8988T (cell line): Measurements from ENCODE around the gene IFIH1.
A peak's percentile ranks its signal among the peaks of the same experiment; 100 is the strongest.

Experiments
- DNase-seq: peaks from one replicate; pipeline ENCODE4 v3.0.0; 2011

The IFIH1 gene

GRCh38 chr2:162318328-162319180 is at the start of gene IFIH1:
Gene IFIH1 (minus strand): TSS chr2:162318684. CDS start chr2:162318307, 377 bp downstream.
- DNase-seq, result peak; percentile 66

DNA sequence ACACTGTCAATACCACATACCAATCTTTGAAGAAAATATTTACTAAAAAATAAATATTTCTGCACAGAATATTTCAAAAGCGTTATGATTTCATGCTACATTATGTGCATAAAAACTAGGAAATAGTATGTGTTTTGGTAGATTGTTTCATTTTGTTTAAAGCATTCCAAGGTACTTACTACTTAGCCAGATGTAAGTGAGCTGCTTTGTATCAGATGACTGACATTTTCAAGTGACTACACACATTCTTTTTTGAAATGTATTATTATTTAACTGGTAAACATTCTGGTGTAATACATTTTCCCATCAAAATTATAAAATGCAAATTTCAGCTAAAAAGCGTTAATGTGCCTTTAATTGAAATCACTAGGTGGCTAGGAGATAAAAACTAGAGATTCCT is 46.9 kb upstream of the IFIH1 start:
- DNase-seq, result no peak

GRCh38 chr2:162344617-162344950 is 26.1 kb upstream of the IFIH1 start:
- DNase-seq, result no peak

DNA sequence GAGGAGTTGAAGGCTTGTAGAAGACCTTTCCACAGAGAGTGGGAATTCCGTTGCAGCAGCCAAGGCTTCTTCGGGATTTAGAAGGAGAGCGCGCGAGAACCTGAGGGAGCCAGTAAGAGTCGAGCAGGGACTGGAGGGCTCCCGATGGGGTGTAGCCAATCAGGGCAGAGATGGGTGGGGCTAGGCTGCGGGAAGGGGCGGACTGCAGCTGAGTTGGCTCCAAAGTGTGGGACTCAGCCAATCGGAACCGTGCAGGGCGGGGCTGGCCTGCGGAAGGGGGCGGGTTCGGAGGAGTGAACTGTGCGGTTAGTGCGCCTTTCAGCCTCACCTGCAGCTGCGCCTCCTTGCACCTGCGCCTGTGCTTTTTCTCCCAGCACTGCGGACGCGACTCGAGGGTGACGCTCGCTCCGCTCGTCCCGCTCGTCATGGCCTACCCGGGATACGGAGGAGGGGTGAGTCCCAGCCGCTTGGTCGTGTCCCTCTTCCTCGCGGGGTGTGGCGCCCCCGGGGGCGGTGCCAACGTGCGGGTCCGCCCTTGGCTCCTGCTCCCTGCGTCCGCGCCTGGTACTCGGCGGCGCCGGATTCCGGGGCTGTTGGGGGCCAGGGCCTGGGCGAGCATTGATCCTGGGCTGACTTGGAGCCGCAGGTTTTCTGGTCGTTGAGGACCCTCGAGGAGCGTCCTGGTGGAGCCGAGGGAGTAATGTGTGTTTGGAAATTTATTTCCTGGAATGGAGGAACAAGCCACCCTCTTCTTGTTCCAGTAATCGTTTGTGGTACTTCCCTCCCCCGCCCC is 25.5 kb upstream of the IFIH1 start, which contains the start of gene GCA:
GCA (plus strand) TSS at position 309 of the 793 bp plus-strand sequence; CDS start at position 426, 117 bp downstream.
- DNase-seq, result peak; percentile 52

DNA sequence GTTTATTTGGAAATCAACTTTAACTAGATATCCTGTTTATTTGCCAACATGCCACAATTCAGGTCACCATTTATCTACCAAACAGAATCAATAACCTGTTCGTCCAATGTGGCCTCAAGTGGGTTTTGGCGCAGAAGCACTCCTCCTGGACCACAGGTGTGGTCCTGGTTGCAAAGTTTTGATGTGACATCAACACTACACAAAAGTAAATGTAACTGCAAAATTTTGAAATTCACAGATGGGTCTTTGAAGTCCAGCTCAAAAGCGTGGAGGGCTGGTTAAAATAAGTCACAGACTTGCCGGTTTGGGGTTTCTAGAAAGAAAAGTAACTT is 25.0 kb upstream of the IFIH1 start:
- no peak for DNase-seq

GRCh38 chr2:162342841-162343240 is 24.4 kb upstream of the IFIH1 start:
- DNase-seq, result no peak

DNA sequence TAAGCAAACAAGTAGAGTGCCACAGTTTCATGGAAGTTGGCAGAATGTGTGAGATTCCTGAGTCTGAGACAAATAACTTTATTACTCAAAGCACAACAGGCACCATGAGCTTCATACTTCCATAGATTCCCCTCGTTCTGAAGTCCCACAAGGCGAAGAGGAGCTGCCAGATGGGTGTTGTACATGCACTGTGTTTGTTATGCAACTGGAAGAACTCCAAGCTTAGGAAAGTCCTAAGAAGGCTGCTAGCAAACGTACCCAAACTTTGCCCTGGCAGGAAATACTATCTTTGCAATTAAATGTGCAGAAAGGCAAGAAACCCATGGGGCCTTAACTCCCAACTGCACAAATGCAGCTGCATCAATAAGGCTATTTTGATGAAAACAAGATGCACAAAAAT is 23.8 kb upstream of the IFIH1 start:
- no peak for DNase-seq

GRCh38 chr2:162340822-162341221 is 22.3 kb upstream of the IFIH1 start:
- DNase-seq, result no peak

DNA sequence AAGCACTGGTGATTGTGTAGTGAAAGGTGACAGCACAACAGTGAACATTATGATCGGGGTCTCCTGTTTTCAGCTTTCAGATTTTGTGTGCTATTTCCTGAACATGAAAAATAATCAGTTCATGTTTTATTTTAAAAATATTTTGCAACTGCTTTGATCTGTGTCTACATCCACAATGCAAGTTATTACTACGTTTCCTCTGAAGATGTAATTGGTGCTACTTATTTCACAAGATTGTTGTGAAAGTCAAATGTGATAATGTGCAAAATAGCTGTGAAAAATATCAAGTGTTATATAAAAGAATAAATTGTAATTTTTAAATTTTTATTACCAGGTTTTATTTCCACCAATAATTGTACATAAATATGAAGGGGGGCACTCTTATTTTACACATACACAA is 19.4 kb upstream of the IFIH1 start:
- DNase-seq, result no peak

- no peak for DNase-seq
Observed at GRCh38 chr2:162333968-162334367, 15.5 kb upstream of the IFIH1 start.

DNA sequence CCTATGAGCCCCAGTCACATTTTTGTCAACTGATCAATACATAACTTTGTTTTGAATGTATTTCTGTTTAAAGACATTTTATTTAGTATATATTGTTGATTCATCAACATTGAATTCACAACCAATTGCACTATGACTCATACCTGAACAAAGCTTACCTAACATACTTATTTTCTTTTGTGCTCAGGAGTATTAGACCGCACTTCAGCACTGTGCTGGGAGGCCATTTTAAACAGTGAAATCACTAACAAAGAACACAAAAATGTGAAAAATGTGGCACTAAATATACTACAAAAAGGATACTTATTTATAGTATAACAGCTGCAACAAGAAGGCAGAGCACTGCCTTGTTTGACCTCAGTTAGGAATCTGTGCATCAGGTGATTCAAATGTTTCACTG is 12.4 kb upstream of the IFIH1 start:
- DNase-seq, result no peak

DNA sequence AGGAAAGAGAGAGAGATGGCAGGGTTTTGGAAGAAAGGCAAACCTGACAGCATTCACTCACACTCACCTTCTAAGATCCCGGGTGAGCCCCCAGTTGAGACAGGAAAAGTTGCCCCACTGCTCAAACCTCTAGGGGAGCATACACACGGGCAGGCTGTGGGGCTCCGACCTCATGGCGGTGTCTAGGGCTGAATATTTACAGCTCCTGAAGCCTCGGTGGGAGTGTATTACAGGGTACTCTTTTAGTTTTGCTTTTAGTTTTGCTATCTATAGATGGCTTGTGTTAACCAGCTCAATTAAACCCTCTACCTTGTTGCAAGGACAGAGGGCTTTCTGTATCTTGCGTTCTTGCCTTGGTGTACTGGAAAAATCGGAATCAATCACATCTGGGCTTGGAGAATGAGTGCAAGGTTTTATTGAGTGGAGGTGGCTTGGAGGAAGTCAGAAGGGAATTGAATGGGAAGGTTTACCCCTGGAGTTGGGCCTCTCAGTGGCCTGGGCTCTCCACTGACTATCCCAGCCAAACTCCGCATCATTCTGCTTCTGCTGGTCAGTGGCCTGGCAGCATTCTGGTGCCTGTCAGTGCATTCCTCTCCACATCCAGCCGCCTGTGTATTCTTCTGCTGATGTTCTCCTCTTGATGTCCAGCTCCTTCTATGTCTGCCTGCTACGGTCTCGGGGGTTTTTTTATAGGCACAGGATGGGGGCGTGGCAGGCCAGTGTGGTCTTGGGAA is 10.1 kb upstream of the IFIH1 start:
- DNase-seq, result no peak

GRCh38 chr2:162327806-162328205 is 9.3 kb upstream of the IFIH1 start:
- DNase-seq, result no peak

DNA sequence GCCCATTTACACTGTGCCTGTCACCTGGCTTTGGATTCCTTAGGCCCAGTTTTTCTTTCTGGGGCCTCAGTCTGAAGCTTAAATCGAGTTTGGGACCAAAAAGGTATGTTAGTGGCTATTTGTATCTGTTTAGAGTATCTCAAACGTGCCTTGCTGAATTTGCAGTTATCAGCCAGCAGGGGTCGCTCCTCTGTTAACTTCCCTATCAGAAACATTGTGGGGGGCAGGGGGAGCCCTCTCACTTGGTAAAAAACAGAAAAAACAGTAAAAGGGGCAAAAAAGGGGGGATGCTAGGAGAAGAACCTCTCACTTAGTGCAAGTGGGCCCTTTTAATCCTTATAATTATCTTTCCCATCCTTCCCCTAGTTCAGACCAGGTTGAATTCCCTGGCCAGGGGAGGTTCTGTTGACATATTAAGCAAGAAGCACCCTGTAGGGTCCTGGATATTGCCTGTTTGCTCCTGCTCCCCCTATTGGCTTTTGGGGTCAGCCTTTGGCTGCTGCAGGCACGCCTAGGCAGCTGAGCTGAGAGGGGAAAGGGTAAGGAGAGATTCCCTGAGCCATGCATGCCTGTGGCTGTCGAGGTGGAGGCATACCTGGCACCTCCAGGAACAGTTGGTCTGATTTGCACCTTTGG is 8.8 kb upstream of the IFIH1 start:
- DNase-seq, result no peak

- DNase-seq, result no peak
Observed at GRCh38 chr2:162324953-162325352, 6.5 kb upstream of the IFIH1 start.

GRCh38 chr2:162320864-162321517 is 2.5 kb upstream of the IFIH1 start:
- no peak for DNase-seq

- no peak for DNase-seq
Observed at GRCh38 chr2:162317861-162318327, 590 bp downstream of the IFIH1 start.

GRCh38 chr2:162317058-162317742 is 1.3 kb downstream of the IFIH1 start:
- no peak for DNase-seq

- no peak for DNase-seq
Observed at GRCh38 chr2:162316590-162316989, 1.9 kb downstream of the IFIH1 start.

DNA sequence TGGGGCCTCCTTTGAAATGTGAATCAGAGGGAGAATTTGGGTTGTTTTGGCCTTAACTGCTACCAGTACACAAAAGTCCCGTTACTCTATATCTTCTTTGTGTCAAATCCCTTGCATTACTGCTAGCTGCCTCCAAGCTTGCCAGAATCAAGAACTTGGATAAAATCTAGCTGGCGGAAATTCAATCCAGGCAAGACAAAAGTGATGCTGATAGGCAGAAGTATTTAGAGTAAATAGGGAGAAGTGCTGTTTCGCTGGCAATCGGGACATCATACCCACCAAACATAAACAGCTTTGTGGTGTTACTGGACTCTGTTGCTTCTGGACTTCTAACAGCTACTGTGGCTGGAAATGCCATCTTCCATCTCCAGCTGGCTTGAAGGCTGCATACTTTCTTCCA is 2.5 kb downstream of the IFIH1 start:
- no peak for DNase-seq

DNA sequence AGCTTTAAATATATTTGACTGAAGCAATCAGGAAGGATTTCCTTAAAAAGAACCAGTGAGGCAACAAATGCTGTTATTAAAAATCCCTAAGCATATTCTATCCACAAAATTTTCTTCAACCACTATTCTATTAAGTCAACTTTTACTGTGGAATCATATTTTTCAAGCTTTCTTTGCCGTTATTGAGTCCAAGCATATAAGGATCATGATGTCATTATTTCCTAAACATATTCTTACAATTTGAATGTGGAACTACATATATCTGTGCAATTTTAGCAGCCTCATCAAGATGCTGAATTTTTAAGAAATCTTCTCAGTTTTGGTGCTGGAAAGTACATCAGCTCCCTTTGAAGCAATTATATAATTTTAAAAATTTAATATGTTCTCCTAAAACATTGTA is 5.6 kb downstream of the IFIH1 start:
- DNase-seq, result no peak
